Keratinocyte (primary cell): ENCODE results near the gene GLI2. TPM values are rescaled to one million over a fixed set of nuclear protein-coding genes. Genes with fewer than 3 reads are reported as not detected.

Experiments
- DNase-seq: peaks from one replicate; pipeline ENCODE4 v3.0.0-alpha.2; 2011; ENCODE audit warnings: low read depth, missing footprints, low spot score
- FAIRE-seq: peaks from 2 replicates; lab custom pipeline; 2011; peaks lifted over from hg19 to GRCh38; lab: Jason Lieb, UNC
- H2AFZ ChIP-seq: 2 replicates; pipeline ENCODE4 v1.6.0; 2012; ENCODE audit warnings: low read length, control low read depth, inconsistent platforms; ENCODE audit not compliant: control insufficient read depth
- H3K27ac ChIP-seq: 2 replicates; pipeline ENCODE4 v1.5.1; 2011; ENCODE audit warnings: low read length; ENCODE audit not compliant: control insufficient read depth, insufficient read depth
- H3K27me3 ChIP-seq: 3 replicates; pipeline ENCODE4 v1.6.0; 2011; ENCODE audit warnings: low read length; ENCODE audit not compliant: control insufficient read depth, insufficient read depth; ENCODE audit errors: extremely low read depth
- H3K36me3 ChIP-seq, 2 experiments: 2 replicates in 1 of 2; 3 replicates in 1 of 2; pipeline ENCODE4 v1.5.1; 2011; ENCODE audit warnings: low read length in 2 of 2, mild to moderate bottlenecking in 1 of 2; ENCODE audit not compliant: control insufficient read depth in 2 of 2, insufficient read depth in 2 of 2; ENCODE audit errors: extremely low read depth in 1 of 2
- H3K4me1 ChIP-seq: 3 replicates; pipeline ENCODE4 v1.5.1; 2011; ENCODE audit warnings: low read length; ENCODE audit not compliant: control insufficient read depth, insufficient read depth; ENCODE audit errors: extremely low read depth
- H3K4me2 ChIP-seq: 3 replicates; pipeline ENCODE4 v1.6.0; 2011; ENCODE audit warnings: low read depth, low read length; ENCODE audit not compliant: control insufficient read depth, insufficient read depth; ENCODE audit errors: extremely low read depth
- H3K4me3 ChIP-seq, 3 experiments: fragments of 200-600 bp in 1 of 3; sonication (generic) in 1 of 3; 2 replicates in 2 of 3; 3 replicates in 1 of 3; pipeline ENCODE4 v1.5.1; 2011 to 2016; ENCODE audit warnings: low read length in 3 of 3, mild to moderate bottlenecking in 3 of 3, control low read depth in 2 of 3, inconsistent platforms in 1 of 3, low read depth in 1 of 3, mixed read lengths in 1 of 3, mixed run types in 1 of 3, moderate library complexity in 1 of 3; ENCODE audit not compliant: control insufficient read depth in 2 of 3, insufficient read depth in 2 of 3; ENCODE audit errors: extremely low read depth in 1 of 3
- H3K79me2 ChIP-seq: 2 replicates; pipeline ENCODE4 v1.6.0; 2012; ENCODE audit warnings: low read length; ENCODE audit not compliant: control insufficient read depth, insufficient read depth
- H3K9ac ChIP-seq: 3 replicates; pipeline ENCODE4 v1.6.0; 2011; ENCODE audit warnings: low read length; ENCODE audit not compliant: control insufficient read depth, insufficient read depth; ENCODE audit errors: extremely low read depth
- H3K9me1 ChIP-seq: 3 replicates; pipeline ENCODE4 v1.6.0; 2011; ENCODE audit warnings: low read length; ENCODE audit not compliant: control insufficient read depth, insufficient read depth; ENCODE audit errors: extremely low read depth
- H3K9me3 ChIP-seq: 2 replicates; pipeline ENCODE4 v1.5.1; 2012; ENCODE audit warnings: low read depth, low read length; ENCODE audit not compliant: control insufficient read depth
- H4K20me1 ChIP-seq: 3 replicates; pipeline ENCODE4 v1.6.0; 2011; ENCODE audit warnings: low read length; ENCODE audit not compliant: control insufficient read depth, insufficient read depth; ENCODE audit errors: extremely low read depth
- CTCF ChIP-seq, 3 experiments: IDR thresholded peaks in 1 of 3; conservative IDR thresholded peaks in 1 of 3; optimal IDR thresholded peaks in 1 of 3; 2 replicates in 2 of 3; 3 replicates in 1 of 3; pipeline versions ENCODE3 to v1.5.1; 2011; ENCODE audit warnings: low read length in 3 of 3, mild to moderate bottlenecking in 3 of 3, moderate library complexity in 2 of 3, control low read depth in 1 of 3, inconsistent platforms in 1 of 3; ENCODE audit not compliant: insufficient read depth in 2 of 3; ENCODE audit errors: extremely low read depth in 1 of 3
- EZH2 ChIP-seq: IDR thresholded peaks from one replicate; pipeline ENCODE4 v1.6.1; 2012; ENCODE audit warnings: inconsistent platforms, mild to moderate bottlenecking, low read length, moderate library complexity
- dilution Hi-C: fragments of 300-500 bp; cut with MboI; formaldehyde crosslinking; loops from one replicate; pipeline ENCODE4 v1.7.0; 2020; ENCODE audit warnings: low sequenced_read_pairs; ENCODE audit not compliant: extremely low pct_ligation_motif_present
- polyA plus RNA-seq, 5 experiments: library from polyadenylated mRNA; depleted of rRNA in 3 of 5; stranded (reverse) in 3 of 5; stranded (forward) in 1 of 5; unstranded in 1 of 5; fragments of >200 nt; gene quantifications; 1 replicate in 1 of 5; 2 replicates in 3 of 5; 3 replicates in 1 of 5; pipeline versions ENCODE4 v1.2.1 to v1.2.3, GENCODE V29; 2011 to 2012; ENCODE audit warnings: missing spikeins in 2 of 5, low read depth in 1 of 5, low replicate concordance in 1 of 5

The GLI2 gene
- polyA plus RNA-seq, 1 donor (not counting 4 experiments of a cell fraction or from before 2014, with no cell fraction given): 0.04 TPM

- Histone ChIP-seq H3K9ac (no peak overlapping the region), H3K36me3 (no peaks in the 10 kb centered on the region), H3K4me3 (no peak overlapping the region), H3K4me2 (no peak overlapping the region), H3K9me3 (no peaks in the 10 kb centered on the region), H3K27ac (no peak overlapping the region), H3K4me1 (no peaks in the 10 kb centered on the region), H3K27me3 (peaks cover 11% of the 10 kb centered on the region), H4K20me1 (no peaks in the 10 kb centered on the region), H2AFZ (no peak overlapping the region), H3K79me2 (no peaks in the 10 kb centered on the region), H3K9me1 (no peaks in the 10 kb centered on the region)
- TF ChIP-seq CTCF (optimal IDR thresholded peaks at IDR 0.05 in 1 of 3, IDR thresholded peaks at IDR 0.05 in 1 of 3, conservative IDR thresholded peaks at IDR 0.05 in 1 of 3; ENCODE audit: extremely low read depth in 1 of 3, insufficient read depth in 2 of 3, low read length in 3 of 3) (peak; percentile 52 to 64 (median 56)), EZH2 (no peak)
- DNase-seq (no peak), FAIRE-seq (no peak)
- dilution Hi-C loops: no loop called here
Measured at GRCh38 chr2:120686511-120687168, 49.0 kb upstream of the GLI2 start.

GRCh38 chr2:120687210-120687609 lies 48.5 kb upstream of the GLI2 start:
- DNase-seq (no peak), FAIRE-seq (no peak)
- peaks cover 11% of the 10 kb centered on the region for H3K27me3 ChIP-seq
- no peaks in the 10 kb centered on the region for H4K20me1 ChIP-seq
- H3K9me1 ChIP-seq: no peaks in the 10 kb centered on the region
- no peak overlapping the region for H3K4me3 ChIP-seq
- H3K4me1 ChIP-seq: no peaks in the 10 kb centered on the region
- H3K79me2 ChIP-seq: no peaks in the 10 kb centered on the region
- no peak overlapping the region for H3K4me2 ChIP-seq
- no peaks in the 10 kb centered on the region for H3K36me3 ChIP-seq
- no peaks in the 10 kb centered on the region for H3K9me3 ChIP-seq
- no peak overlapping the region for H2AFZ ChIP-seq
- TF ChIP-seq CTCF (optimal IDR thresholded peaks at IDR 0.05 in 1 of 3, IDR thresholded peaks at IDR 0.05 in 1 of 3, conservative IDR thresholded peaks at IDR 0.05 in 1 of 3; ENCODE audit: extremely low read depth in 1 of 3, insufficient read depth in 2 of 3, low read length in 3 of 3): no peak
- TF ChIP-seq EZH2: no peak
- H3K9ac ChIP-seq: no peak overlapping the region
- H3K27ac ChIP-seq: no peak overlapping the region
- dilution Hi-C loops: no loop called here
